ENCODE results near the gene GTPBP1.

- TF ChIP-seq CTCF (conservative IDR thresholded peaks at IDR 0.05) (no peak), EZH2 (IDR thresholded peaks at IDR 0.05; ENCODE audit: low read depth) (no peak)
Measured at GRCh38 chr22:38772623-38772873, 66.8 kb downstream of the GTPBP1 start.

All from PC-9 (cell line).